ENCODE data around the gene PPFIBP1.
"Not testable (repeated sequence)": the region's sequence is repeated elsewhere in the genome, so short reads cannot be mapped to it uniquely, and the experiment has no call there.

Gene PPFIBP1

GRCh38 chr12:27542628-27543027 lies 18.6 kb downstream of the PPFIBP1 start:
- DNase-seq (ENCODE audit: low read depth), result no peak

GRCh38 chr12:27544858-27545257 lies 20.9 kb downstream of the PPFIBP1 start:
- DNase-seq (ENCODE audit: low read depth), result not testable (repeated sequence)

- no peak for DNase-seq (ENCODE audit: low read depth)
Observed at GRCh38 chr12:27545665-27546064, 21.7 kb downstream of the PPFIBP1 start.

GRCh38 chr12:27547592-27547991 lies 23.6 kb downstream of the PPFIBP1 start:
- DNase-seq (ENCODE audit: low read depth), result no peak

- DNase-seq (ENCODE audit: low read depth), result no peak
Observed at GRCh38 chr12:27548301-27549199, 24.5 kb downstream of the PPFIBP1 start.

- no peak for DNase-seq (ENCODE audit: low read depth)
Observed at GRCh38 chr12:27549236-27549800, 25.3 kb downstream of the PPFIBP1 start.

- DNase-seq (ENCODE audit: low read depth), result no peak
Observed at GRCh38 chr12:27549801-27550652, 26.0 kb downstream of the PPFIBP1 start.

GRCh38 chr12:27550653-27550975 lies 26.6 kb downstream of the PPFIBP1 start:
- no peak for DNase-seq (ENCODE audit: low read depth)

GRCh38 chr12:27551172-27551840 lies 27.3 kb downstream of the PPFIBP1 start:
- DNase-seq (ENCODE audit: low read depth), result no peak

- DNase-seq (ENCODE audit: low read depth), result no peak
Observed at GRCh38 chr12:27552235-27552634, 28.2 kb downstream of the PPFIBP1 start.

GRCh38 chr12:27552886-27553560 lies 29.0 kb downstream of the PPFIBP1 start:
- DNase-seq (ENCODE audit: low read depth), result no peak

- no peak for DNase-seq (ENCODE audit: low read depth)
Observed at GRCh38 chr12:27553941-27554340, 29.9 kb downstream of the PPFIBP1 start.

GRCh38 chr12:27554421-27555186 lies 30.6 kb downstream of the PPFIBP1 start:
- no peak for DNase-seq (ENCODE audit: low read depth)

- no peak for DNase-seq (ENCODE audit: low read depth)
Observed at GRCh38 chr12:27555361-27555760, 31.4 kb downstream of the PPFIBP1 start.

GRCh38 chr12:27555925-27556778 lies 32.1 kb downstream of the PPFIBP1 start:
- DNase-seq (ENCODE audit: low read depth), result no peak

- DNase-seq (ENCODE audit: low read depth), result no peak
Observed at GRCh38 chr12:27560126-27560525, 36.1 kb downstream of the PPFIBP1 start.

GRCh38 chr12:27561535-27562350 lies 37.7 kb downstream of the PPFIBP1 start:
- DNase-seq (ENCODE audit: low read depth), result no peak

- DNase-seq (ENCODE audit: low read depth), result no peak
Observed at GRCh38 chr12:27564612-27565213, 40.7 kb downstream of the PPFIBP1 start.

- no peak for DNase-seq (ENCODE audit: low read depth)
Observed at GRCh38 chr12:27566159-27566558, 42.2 kb downstream of the PPFIBP1 start.
